Lower leg skin (tissue), 3 donors: Measurements from ENCODE around the gene TMEM128.

Source experiments
- POLR2A ChIP-seq, 2 donors: fragments of 450-650 bp; IDR thresholded peaks; one replicate each; pipeline ENCODE4 v1.6.1; 2016 to 2017; ENCODE audit warnings: antibody characterized with exemption in 2 of 2, mild to moderate bottlenecking in 1 of 2, moderate library complexity in 1 of 2
- TF ChIP-seq, protein P1 (sequence below), 3 donors: fragments of 450-650 bp; IDR thresholded peaks; one replicate each; pipeline ENCODE4 v1.5.1; 2016; ENCODE audit warnings: antibody characterized with exemption in 3 of 3, mild to moderate bottlenecking in 3 of 3, moderate library complexity in 2 of 3

DNA sequence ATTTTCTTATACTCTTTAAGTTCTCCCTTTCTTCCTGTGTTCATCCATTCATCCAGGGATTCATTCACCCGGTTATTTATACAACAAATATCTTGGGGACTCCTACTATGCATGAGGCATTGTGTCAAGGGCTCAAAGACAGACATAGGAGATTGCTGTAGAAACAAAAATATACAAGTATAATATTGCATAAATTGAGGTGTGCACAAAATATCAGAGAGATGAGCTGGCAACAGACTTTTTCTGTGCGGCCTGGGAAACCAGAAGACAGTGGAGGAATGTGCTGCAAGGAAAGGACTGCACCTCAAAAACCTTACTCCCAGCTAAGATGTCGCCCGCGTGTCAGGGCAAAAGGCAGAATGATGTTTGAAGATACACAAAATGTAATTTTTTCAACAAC, 30.9 kb downstream of the TMEM128 start:
- TF ChIP-seq, protein P1, sequence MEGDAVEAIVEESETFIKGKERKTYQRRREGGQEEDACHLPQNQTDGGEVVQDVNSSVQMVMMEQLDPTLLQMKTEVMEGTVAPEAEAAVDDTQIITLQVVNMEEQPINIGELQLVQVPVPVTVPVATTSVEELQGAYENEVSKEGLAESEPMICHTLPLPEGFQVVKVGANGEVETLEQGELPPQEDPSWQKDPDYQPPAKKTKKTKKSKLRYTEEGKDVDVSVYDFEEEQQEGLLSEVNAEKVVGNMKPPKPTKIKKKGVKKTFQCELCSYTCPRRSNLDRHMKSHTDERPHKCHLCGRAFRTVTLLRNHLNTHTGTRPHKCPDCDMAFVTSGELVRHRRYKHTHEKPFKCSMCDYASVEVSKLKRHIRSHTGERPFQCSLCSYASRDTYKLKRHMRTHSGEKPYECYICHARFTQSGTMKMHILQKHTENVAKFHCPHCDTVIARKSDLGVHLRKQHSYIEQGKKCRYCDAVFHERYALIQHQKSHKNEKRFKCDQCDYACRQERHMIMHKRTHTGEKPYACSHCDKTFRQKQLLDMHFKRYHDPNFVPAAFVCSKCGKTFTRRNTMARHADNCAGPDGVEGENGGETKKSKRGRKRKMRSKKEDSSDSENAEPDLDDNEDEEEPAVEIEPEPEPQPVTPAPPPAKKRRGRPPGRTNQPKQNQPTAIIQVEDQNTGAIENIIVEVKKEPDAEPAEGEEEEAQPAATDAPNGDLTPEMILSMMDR (IDR thresholded peaks at IDR 0.05): no peak
- TF ChIP-seq POLR2A (IDR thresholded peaks at IDR 0.05): no peak
